Pancreas (tissue), 10 donors: Measurements from ENCODE around the gene ATP13A3. TPM values are rescaled to one million over a fixed set of nuclear protein-coding genes. Genes with fewer than 3 reads are reported as not detected.
"Not testable (repeated sequence)": the region's sequence is repeated elsewhere in the genome, so short reads cannot be mapped to it uniquely, and the experiment has no call there.

Experiments used
- ATAC-seq, 4 donors: fragments of 200-7000 bp; cut with Tn5 transposase; one replicate each; pipeline versions ENCODE4 v1.8.0 to v1.9.1; 2020; ENCODE audit warnings: mild to moderate bottlenecking in 4 of 4, moderate library complexity in 4 of 4
- DNase-seq, 6 donors: peaks; one replicate each; pipeline ENCODE4 v3.0.0-alpha.2; 2020
- FAIRE-seq: peaks from 2 replicates; lab custom pipeline; 2012; peaks lifted over from hg19 to GRCh38; lab: Jason Lieb, UNC
- H3K27ac ChIP-seq, 4 donors: fragments of 200-600 bp; sonication (generic); 1 replicate in 3 of 4; 2 replicates in 1 of 4; pipeline versions ENCODE4 v1.5.0 to v1.8.0; 2020
- H3K27me3 ChIP-seq, 4 donors: fragments of 200-600 bp; one replicate each; pipeline ENCODE4 v1.8.0; 2021
- H3K36me3 ChIP-seq, 3 donors: fragments of 200-600 bp; sonication (generic) in 1 of 3; one replicate each; pipeline versions ENCODE4 v1.5.0 to v1.8.0; 2020 to 2021
- H3K4me1 ChIP-seq, 3 donors: fragments of 200-600 bp; one replicate each; pipeline ENCODE4 v1.8.0; 2021
- H3K4me3 ChIP-seq, 4 donors: fragments of 200-600 bp; sonication (generic) in 2 of 4; one replicate each; pipeline versions ENCODE4 v1.5.0 to v1.8.0; 2020 to 2021
- H3K9me3 ChIP-seq, 4 donors: fragments of 200-600 bp; one replicate each; pipeline ENCODE4 v1.8.0; 2021
- WGBS, 2 donors: extraction: QIAGEN DNeasy Blood & Tissue Kit; methylation state at CpG; one replicate each; pipeline ENCODE4 v1.1.7; 2013; 5-methylcytosine and 5-hydroxymethylcytosine counted together
- intact Hi-C, 3 donors: fragments of 100-400 bp; cut with DNase I; formaldehyde crosslinking; loops; one replicate each; pipeline versions ENCODE4 v1.11.1 to v1.14.2; 2022
- polyA plus RNA-seq, 2 donors: library from polyadenylated mRNA; stranded (reverse); fragments of 200-250 nt; gene quantifications; one replicate each; pipeline ENCODE4 v1.2.3, GENCODE V29; 2013
- total RNA-seq, 6 donors: library from RNA; stranded (reverse); fragmentation: NEBNext Ultra II Directional in 4 of 6; extraction: Animal tissue kit (Norgen Biotek cat#: 25700) in 4 of 6; gene quantifications; one replicate each; pipeline versions ENCODE4 v1.2.1 to v1.2.4, GENCODE V29; 2021 to 2023
- TF ChIP-seq, protein P1 (sequence below), 4 donors: fragments of 200-600 bp; sonication (generic) in 3 of 4; IDR thresholded peaks; one replicate each; pipeline versions ENCODE4 v1.5.0 to v1.8.0; 2021; ENCODE audit warnings: antibody characterized with exemption in 4 of 4
- donor health status: healthy with polysubstance abuse.
- donor health status: DM: no; HTN: no; CAD: no; lungs with moderate emphysema.
- donor health status: DM: no; HTN: no; CAD: no.
- donor health status: control.
- donor health status: control.
- donor health status: Bipolar disorder and iron deficiency.
- donor health status: DM: yes; HTN: yes; CAD: no.
- donor health status: DM: no; HTN: no; CAD: no.
- donor health status: DM: no; HTN: no; CAD: no.
- donor health status: DM: yes; HTN: yes; CAD: no.

Gene ATP13A3
- total and polyA plus RNA-seq, 8 donors: 9.3 to 66.6 (median 24.7) TPM

DNA sequence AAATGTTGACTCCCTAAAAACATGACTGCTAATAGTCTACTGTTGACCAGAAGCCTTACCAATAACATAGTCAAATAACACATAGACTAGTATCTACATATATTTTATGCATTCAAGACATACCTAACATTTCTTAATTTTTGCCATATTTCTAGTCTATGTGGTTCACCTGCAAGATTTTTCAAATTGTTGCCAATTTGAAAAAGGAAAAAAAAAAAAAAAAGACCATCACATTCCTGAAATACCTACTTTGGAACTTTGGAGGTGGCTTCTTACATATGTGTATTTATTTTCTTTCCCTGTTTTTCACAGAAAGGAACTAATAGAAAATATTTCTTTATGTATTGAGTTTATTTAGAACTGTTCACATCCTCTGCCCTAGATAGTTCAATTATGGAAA, 13.4 kb upstream of the ATP13A3 start:
- ATAC-seq: no peak
- H3K4me3 ChIP-seq: no peak overlapping the region
- FAIRE-seq: no peak
- no peaks in the 10 kb centered on the region for H3K27me3 ChIP-seq
- intact Hi-C loops: no loop called here
- H3K36me3 ChIP-seq: no peaks in the 10 kb centered on the region
- no peaks in the 10 kb centered on the region for H3K4me1 ChIP-seq
- no peak overlapping the region for H3K27ac ChIP-seq
- TF ChIP-seq, protein P1, sequence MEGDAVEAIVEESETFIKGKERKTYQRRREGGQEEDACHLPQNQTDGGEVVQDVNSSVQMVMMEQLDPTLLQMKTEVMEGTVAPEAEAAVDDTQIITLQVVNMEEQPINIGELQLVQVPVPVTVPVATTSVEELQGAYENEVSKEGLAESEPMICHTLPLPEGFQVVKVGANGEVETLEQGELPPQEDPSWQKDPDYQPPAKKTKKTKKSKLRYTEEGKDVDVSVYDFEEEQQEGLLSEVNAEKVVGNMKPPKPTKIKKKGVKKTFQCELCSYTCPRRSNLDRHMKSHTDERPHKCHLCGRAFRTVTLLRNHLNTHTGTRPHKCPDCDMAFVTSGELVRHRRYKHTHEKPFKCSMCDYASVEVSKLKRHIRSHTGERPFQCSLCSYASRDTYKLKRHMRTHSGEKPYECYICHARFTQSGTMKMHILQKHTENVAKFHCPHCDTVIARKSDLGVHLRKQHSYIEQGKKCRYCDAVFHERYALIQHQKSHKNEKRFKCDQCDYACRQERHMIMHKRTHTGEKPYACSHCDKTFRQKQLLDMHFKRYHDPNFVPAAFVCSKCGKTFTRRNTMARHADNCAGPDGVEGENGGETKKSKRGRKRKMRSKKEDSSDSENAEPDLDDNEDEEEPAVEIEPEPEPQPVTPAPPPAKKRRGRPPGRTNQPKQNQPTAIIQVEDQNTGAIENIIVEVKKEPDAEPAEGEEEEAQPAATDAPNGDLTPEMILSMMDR (IDR thresholded peaks at IDR 0.05): no peak
- H3K9me3 ChIP-seq: no peaks in the 10 kb centered on the region
- DNase-seq: no peak

DNA sequence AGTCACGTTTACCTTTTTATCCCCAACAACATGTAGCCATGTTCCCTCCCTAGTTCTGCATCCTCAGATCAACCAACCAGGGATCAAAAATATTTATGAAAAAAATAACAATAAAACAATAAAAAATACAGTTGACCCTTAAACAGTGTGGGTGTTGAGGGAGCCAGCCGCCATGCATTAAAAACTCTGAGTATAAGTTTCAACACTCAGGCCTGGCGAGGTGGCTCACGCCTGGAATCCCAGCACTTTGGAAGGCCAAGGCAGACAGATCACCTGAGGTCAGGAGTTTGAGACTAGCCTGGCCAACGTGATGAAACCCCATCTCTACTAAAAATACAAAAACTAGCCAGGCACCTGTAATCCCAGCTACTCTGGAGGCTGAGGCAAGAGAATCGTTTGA, 12.7 kb upstream of the ATP13A3 start:
- H3K27me3 ChIP-seq, H3K27ac ChIP-seq, H3K4me1 ChIP-seq, intact Hi-C loops, H3K9me3 ChIP-seq, H3K4me3 ChIP-seq, H3K36me3 ChIP-seq, ATAC-seq, DNase-seq, FAIRE-seq: not testable (repeated sequence)
- WGBS, 2 donors: 71 to 74% methylated on average over 6 of the region's 6 CpGs

DNA sequence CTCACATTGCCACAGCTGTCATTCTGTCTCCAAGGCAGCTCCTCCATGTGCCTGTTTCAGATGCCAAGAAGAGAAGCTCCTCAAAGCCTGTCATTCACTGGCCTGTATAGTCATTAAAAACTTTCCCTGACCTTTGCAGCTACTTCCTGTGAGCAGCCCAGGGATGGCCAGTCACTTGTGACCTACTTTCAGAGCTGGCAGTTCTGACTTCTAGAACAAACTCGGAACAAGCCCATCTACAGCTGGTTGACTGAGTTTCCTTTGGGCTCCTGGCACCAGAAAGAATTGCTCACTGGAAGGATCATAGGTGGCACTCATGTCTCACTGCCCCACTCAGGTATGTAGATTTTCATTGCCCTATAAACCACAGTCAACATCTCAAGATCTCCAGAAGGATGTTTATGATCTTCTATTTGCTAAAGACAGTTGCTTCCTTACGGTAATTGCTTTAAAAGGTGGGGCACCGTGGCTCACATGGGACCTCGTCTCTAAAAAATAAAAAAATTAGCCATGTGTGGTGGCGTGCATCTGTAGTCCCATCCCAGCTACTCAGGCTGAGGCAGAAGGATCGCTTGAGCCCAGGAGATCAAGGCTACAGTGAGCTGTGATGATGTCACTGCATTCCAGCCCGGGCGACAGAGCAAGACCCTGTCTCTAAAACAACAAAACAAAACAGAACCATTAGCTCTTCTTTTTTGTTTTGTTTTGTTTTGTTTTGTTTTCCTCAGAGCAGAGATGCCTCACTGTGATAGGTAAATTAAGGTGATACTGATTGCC, 11.2 kb upstream of the ATP13A3 start:
- Histone ChIP-seq H3K4me3 (no peak overlapping the region), H3K27ac (no peak overlapping the region), H3K4me1 (no peaks in the 10 kb centered on the region), H3K27me3 (no peaks in the 10 kb centered on the region), H3K9me3 (no peaks in the 10 kb centered on the region), H3K36me3 (no peaks in the 10 kb centered on the region)
- WGBS, 2 donors: 79 to 83% methylated on average over 8 of the region's 8 CpGs
- FAIRE-seq (no peak), ATAC-seq (peak in 3 of 4 donors; percentile 31 to 77 (median 62)), DNase-seq (no peak)
- TF ChIP-seq, protein P1 (IDR thresholded peaks at IDR 0.05): no peak
- intact Hi-C loops: no loop called here

- no peaks in the 10 kb centered on the region for H3K27me3 ChIP-seq
- TF ChIP-seq, protein P1 (IDR thresholded peaks at IDR 0.05): no peak
- DNase-seq (no peak), FAIRE-seq (no peak), ATAC-seq (no peak)
- 58 to 67% methylated on average over 7 of the region's 7 CpGs for WGBS, 2 donors
- H3K4me1 ChIP-seq: no peaks in the 10 kb centered on the region
- H3K36me3 ChIP-seq: no peaks in the 10 kb centered on the region
- H3K9me3 ChIP-seq: no peaks in the 10 kb centered on the region
- no peak overlapping the region for H3K27ac ChIP-seq
- intact Hi-C loops: no loop called here
- no peak overlapping the region for H3K4me3 ChIP-seq
Measured at GRCh38 chr3:194496217-194496919, 9.6 kb upstream of the ATP13A3 start.

GRCh38 chr3:194494951-194495374, 8.2 kb upstream of the ATP13A3 start:
- DNase-seq (no peak), ATAC-seq (peak in 2 of 4 donors; percentile 23 to 48), FAIRE-seq (no peak)
- TF ChIP-seq, protein P1 (IDR thresholded peaks at IDR 0.05): no peak
- intact Hi-C loops: no loop called here
- no peaks in the 10 kb centered on the region for H3K9me3 ChIP-seq
- H3K27ac ChIP-seq: no peak overlapping the region
- no peaks in the 10 kb centered on the region for H3K4me1 ChIP-seq
- H3K27me3 ChIP-seq: no peaks in the 10 kb centered on the region
- no peaks in the 10 kb centered on the region for H3K36me3 ChIP-seq
- WGBS, 2 donors: 54 to 60% methylated on average over 5 of the region's 5 CpGs
- H3K4me3 ChIP-seq: no peak overlapping the region

- DNase-seq, H3K4me1 ChIP-seq, H3K4me3 ChIP-seq, H3K9me3 ChIP-seq, H3K36me3 ChIP-seq, H3K27ac ChIP-seq, intact Hi-C loops, H3K27me3 ChIP-seq, FAIRE-seq: not testable (repeated sequence)
- ATAC-seq: peak in 2 of 4 donors; percentile 26 to 39
- WGBS, 2 donors: 80 to 86% methylated on average over 10 of the region's 10 CpGs
Measured at GRCh38 chr3:194493995-194494927, 7.5 kb upstream of the ATP13A3 start.
